ENCODE results near the gene VSTM4.

GRCh38 chr10:49040601-49041000, 74.7 kb downstream of the VSTM4 start:
- TF ChIP-seq CTCF (IDR thresholded peaks at IDR 0.05) (no peak), EZH2 (IDR thresholded peaks at IDR 0.05; ENCODE audit: borderline replicate concordance, insufficient read depth, low read depth, low read length, poor library complexity, severe bottlenecking) (no peak)

All from B cell (primary cell).